HepG2 (cell line): Measurements from ENCODE around the gene HERC5. TPM values are rescaled to one million over a fixed set of nuclear protein-coding genes. Genes with fewer than 3 reads are reported as not detected.

Experiments
- ERF ChIP-seq: IDR thresholded peaks from 2 replicates; pipeline ENCODE4 v1.6.1; 2018; ENCODE audit warnings: missing biosample characterization, missing genetic modification reagents
- HDAC1 ChIP-seq: sonication (generic); formaldehyde crosslinking; IDR thresholded peaks from 2 replicates; pipeline ENCODE4 v1.5.1; 2020; ENCODE audit warnings: mild to moderate bottlenecking, missing genetic modification reagents
- HOXA5 ChIP-seq: sonication (generic); formaldehyde crosslinking; IDR thresholded peaks from 2 replicates; pipeline ENCODE4 v1.4.0; 2020; ENCODE audit warnings: missing genetic modification reagents
- ISL2 ChIP-seq: sonication (generic); formaldehyde crosslinking; IDR thresholded peaks from 2 replicates; pipeline ENCODE4 v1.5.0; 2020; ENCODE audit warnings: missing genetic modification reagents
- LCORL ChIP-seq, 2 experiments: fragments of 450-650 bp in 1 of 2; sonication (generic) in 1 of 2; formaldehyde crosslinking in 1 of 2; IDR thresholded peaks; 2 replicates each; pipeline versions ENCODE4 v1.5.0 to v1.6.1; 2017 to 2020; ENCODE audit warnings: antibody characterized with exemption in 1 of 2, missing genetic modification reagents in 1 of 2
- NAIF1 ChIP-seq: sonication (generic); formaldehyde crosslinking; IDR thresholded peaks from 2 replicates; pipeline ENCODE4 v1.5.0; 2020; ENCODE audit warnings: mild to moderate bottlenecking, missing genetic modification reagents, borderline replicate concordance
- POGK ChIP-seq: sonication (generic); formaldehyde crosslinking; conservative IDR thresholded peaks from 2 replicates; pipeline ENCODE4 v1.8.0; 2022; ENCODE audit warnings: mild to moderate bottlenecking, moderate library complexity, missing genetic modification reagents
- REPIN1 ChIP-seq: sonication (generic); formaldehyde crosslinking; IDR thresholded peaks from 2 replicates; pipeline ENCODE4 v1.8.0; 2022; ENCODE audit warnings: missing genetic modification reagents, low read depth, mild to moderate bottlenecking, borderline replicate concordance
- SKI ChIP-seq: fragments of 450-650 bp; IDR thresholded peaks from one replicate; pipeline ENCODE4 v1.6.1; 2018; ENCODE audit warnings: mild to moderate bottlenecking; ENCODE audit not compliant: partially characterized antibody
- SOX13 ChIP-seq, 3 experiments: fragments of 450-650 bp in 1 of 3; sonication (generic) in 1 of 3; formaldehyde crosslinking in 1 of 3; IDR thresholded peaks in 2 of 3; conservative IDR thresholded peaks in 1 of 3; 2 replicates each; pipeline versions ENCODE4 v1.5.0 to v1.6.1; 2016 to 2020; ENCODE audit warnings: antibody characterized with exemption in 1 of 3, mild to moderate bottlenecking in 1 of 3, missing compliant biosample characterization in 1 of 3, missing genetic modification reagents in 1 of 3, moderate library complexity in 1 of 3
- USF2 ChIP-seq, 2 experiments: sonication (generic) in 1 of 2; formaldehyde crosslinking in 1 of 2; IDR thresholded peaks; 2 replicates each; pipeline versions ENCODE4 v1.5.1 to v1.6.1; 2011 to 2020; ENCODE audit warnings: borderline replicate concordance in 1 of 2, low read depth in 1 of 2, low read length in 1 of 2, mild to moderate bottlenecking in 1 of 2, missing genetic modification reagents in 1 of 2, moderate library complexity in 1 of 2
- ZFAT ChIP-seq: sonication (generic); formaldehyde crosslinking; conservative IDR thresholded peaks from 2 replicates; pipeline ENCODE4 v1.8.1; 2023; ENCODE audit warnings: missing genetic modification reagents, inconsistent platforms
- ZMYM4 ChIP-seq: sonication (generic); formaldehyde crosslinking; IDR thresholded peaks from 2 replicates; pipeline ENCODE4 v1.8.1; 2023; ENCODE audit warnings: mild to moderate bottlenecking, missing genetic modification reagents
- ZNF547 ChIP-seq: sonication (generic); formaldehyde crosslinking; IDR thresholded peaks from 2 replicates; pipeline ENCODE4 v1.5.1; 2020; ENCODE audit warnings: mild to moderate bottlenecking, missing genetic modification reagents
- ZNF616 ChIP-seq: sonication (generic); formaldehyde crosslinking; IDR thresholded peaks from 2 replicates; pipeline ENCODE4 v1.5.0; 2020; ENCODE audit warnings: low read depth, mild to moderate bottlenecking, missing genetic modification reagents
- polyA plus RNA-seq, 8 experiments: library from polyadenylated mRNA; depleted of rRNA in 3 of 8; stranded (reverse) in 7 of 8; unstranded in 1 of 8; fragments of >200 nt; fragmentation: Illumina TruSeq in 4 of 8; extraction: Trizol in 4 of 8; gene quantifications; 2 replicates each; pipeline versions ENCODE4 v1.2.1 to v1.2.3, GENCODE V29; 2011 to 2016; ENCODE audit warnings: low read depth in 4 of 8, missing spikeins in 1 of 8, mixed read lengths in 1 of 8; ENCODE audit not compliant: insufficient read depth in 1 of 8
- total RNA-seq, 5 experiments: library from RNA; depleted of rRNA; stranded (reverse); fragments of >200 nt; fragmentation: Illumina TruSeq; extraction: Trizol; gene quantifications; 2 replicates each; pipeline ENCODE4 v1.2.3, GENCODE V29; 2016; ENCODE audit warnings: low read depth in 1 of 5
- TF ChIP-seq, protein P1 (sequence below): sonication (generic); formaldehyde crosslinking; IDR thresholded peaks from 2 replicates; pipeline ENCODE4 v1.8.0; 2022; ENCODE audit warnings: mild to moderate bottlenecking, missing genetic modification reagents; ENCODE audit not compliant: insufficient replicate concordance
- TF ChIP-seq, protein P2 (sequence below): sonication (generic); formaldehyde crosslinking; IDR thresholded peaks from 2 replicates; pipeline ENCODE4 v1.8.1; 2022; ENCODE audit warnings: mild to moderate bottlenecking, missing genetic modification reagents
- TF ChIP-seq, protein P3 (sequence below): sonication (generic); formaldehyde crosslinking; IDR thresholded peaks from 2 replicates; pipeline ENCODE4 v1.4.0; 2020; ENCODE audit warnings: missing genetic modification reagents

The HERC5 gene
- total and polyA plus RNA-seq, 2 of the 13 experiments (the other 11 are each of a cell fraction or from before 2014, with no cell fraction given) = 0.13 to 0.33 TPM

DNA sequence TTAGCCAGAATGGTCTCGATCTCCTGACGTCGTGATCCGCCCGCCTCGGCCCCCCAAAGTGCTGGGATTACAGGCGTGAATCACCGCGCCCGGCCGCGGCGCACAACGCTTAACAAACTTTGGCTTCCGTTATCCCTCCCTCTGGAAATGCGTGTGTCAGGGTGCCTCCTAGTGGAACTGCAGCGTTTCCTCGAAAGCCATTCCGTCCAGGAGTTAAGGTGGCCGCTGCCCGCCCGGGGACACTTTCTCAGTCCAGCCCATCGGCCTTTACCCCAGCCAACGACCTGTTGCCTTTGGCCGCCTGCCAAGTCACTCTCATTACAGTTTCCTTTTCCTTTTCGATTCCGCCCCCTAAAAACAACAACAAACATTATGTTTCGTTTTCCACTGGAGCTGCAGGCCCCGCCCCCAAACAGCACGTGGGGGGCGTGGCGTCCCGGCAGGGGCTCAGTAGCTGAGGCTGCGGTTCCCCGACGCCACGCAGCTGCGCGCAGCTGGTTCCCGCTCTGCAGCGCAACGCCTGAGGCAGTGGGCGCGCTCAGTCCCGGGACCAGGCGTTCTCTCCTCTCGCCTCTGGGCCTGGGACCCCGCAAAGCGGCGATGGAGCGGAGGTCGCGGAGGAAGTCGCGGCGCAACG, at the start of gene HERC5 (continued):
- peak; percentile 55; the same call in 1 of the 2 replicates for TF ChIP-seq POGK
- peak; percentile 37; the same call in 1 of the 2 replicates for TF ChIP-seq HOXA5 (CRISPR knock-in tag)
- TF ChIP-seq ERF (CRISPR knock-in tag) = peak; percentile 43; the same call in 1 of the 2 replicates
- TF ChIP-seq NAIF1 (CRISPR knock-in tag) = no peak
- TF ChIP-seq REPIN1 (CRISPR knock-in tag) = 0 out of 2 replicates have a peak, but pooled peaks have one; percentile 20
- TF ChIP-seq LCORL (IDR thresholded peaks at IDR 0.05) = peak; percentile 68
- TF ChIP-seq LCORL (CRISPR knock-in tag; IDR thresholded peaks at IDR 0.05) = peak; percentile 73; the same call in 1 of the 2 replicates
- 0 out of 2 replicates have a peak, but pooled peaks have one; percentile 36 for TF ChIP-seq ZNF547 (CRISPR knock-in tag)
- peak; percentile 54 for TF ChIP-seq ZMYM4 (CRISPR knock-in tag)
- TF ChIP-seq USF2 (IDR thresholded peaks at IDR 0.05; ENCODE audit: low read depth, low read length) = no peak
- peak; percentile 76; the same call in 1 of the 2 replicates for TF ChIP-seq USF2 (CRISPR knock-in tag; IDR thresholded peaks at IDR 0.05; ENCODE audit: borderline replicate concordance)
- no peak for TF ChIP-seq SOX13 (IDR thresholded peaks at IDR 0.05)
- TF ChIP-seq SOX13 (CRISPR knock-in tag; conservative IDR thresholded peaks at IDR 0.05 in 1 of 2, IDR thresholded peaks at IDR 0.05 in 1 of 2) = peak in 1 of 2 experiments; percentile 27; a peak in 1 of 4 replicates
- TF ChIP-seq ISL2 (CRISPR knock-in tag) = peak; percentile 49; the same call in 1 of the 2 replicates
- TF ChIP-seq, protein P1, sequence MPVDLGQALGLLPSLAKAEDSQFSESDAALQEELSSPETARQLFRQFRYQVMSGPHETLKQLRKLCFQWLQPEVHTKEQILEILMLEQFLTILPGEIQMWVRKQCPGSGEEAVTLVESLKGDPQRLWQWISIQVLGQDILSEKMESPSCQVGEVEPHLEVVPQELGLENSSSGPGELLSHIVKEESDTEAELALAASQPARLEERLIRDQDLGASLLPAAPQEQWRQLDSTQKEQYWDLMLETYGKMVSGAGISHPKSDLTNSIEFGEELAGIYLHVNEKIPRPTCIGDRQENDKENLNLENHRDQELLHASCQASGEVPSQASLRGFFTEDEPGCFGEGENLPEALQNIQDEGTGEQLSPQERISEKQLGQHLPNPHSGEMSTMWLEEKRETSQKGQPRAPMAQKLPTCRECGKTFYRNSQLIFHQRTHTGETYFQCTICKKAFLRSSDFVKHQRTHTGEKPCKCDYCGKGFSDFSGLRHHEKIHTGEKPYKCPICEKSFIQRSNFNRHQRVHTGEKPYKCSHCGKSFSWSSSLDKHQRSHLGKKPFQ (CRISPR knock-in tag) = peak; percentile 68
- TF ChIP-seq, protein P2, sequence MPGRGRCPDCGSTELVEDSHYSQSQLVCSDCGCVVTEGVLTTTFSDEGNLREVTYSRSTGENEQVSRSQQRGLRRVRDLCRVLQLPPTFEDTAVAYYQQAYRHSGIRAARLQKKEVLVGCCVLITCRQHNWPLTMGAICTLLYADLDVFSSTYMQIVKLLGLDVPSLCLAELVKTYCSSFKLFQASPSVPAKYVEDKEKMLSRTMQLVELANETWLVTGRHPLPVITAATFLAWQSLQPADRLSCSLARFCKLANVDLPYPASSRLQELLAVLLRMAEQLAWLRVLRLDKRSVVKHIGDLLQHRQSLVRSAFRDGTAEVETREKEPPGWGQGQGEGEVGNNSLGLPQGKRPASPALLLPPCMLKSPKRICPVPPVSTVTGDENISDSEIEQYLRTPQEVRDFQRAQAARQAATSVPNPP = peak; percentile 30; the same call in 1 of the 2 replicates
- peak; percentile 80 for TF ChIP-seq SKI
- TF ChIP-seq HDAC1 (CRISPR knock-in tag) = peak; percentile 62
- no peak for TF ChIP-seq ZFAT (CRISPR knock-in tag)
- TF ChIP-seq, protein P3, sequence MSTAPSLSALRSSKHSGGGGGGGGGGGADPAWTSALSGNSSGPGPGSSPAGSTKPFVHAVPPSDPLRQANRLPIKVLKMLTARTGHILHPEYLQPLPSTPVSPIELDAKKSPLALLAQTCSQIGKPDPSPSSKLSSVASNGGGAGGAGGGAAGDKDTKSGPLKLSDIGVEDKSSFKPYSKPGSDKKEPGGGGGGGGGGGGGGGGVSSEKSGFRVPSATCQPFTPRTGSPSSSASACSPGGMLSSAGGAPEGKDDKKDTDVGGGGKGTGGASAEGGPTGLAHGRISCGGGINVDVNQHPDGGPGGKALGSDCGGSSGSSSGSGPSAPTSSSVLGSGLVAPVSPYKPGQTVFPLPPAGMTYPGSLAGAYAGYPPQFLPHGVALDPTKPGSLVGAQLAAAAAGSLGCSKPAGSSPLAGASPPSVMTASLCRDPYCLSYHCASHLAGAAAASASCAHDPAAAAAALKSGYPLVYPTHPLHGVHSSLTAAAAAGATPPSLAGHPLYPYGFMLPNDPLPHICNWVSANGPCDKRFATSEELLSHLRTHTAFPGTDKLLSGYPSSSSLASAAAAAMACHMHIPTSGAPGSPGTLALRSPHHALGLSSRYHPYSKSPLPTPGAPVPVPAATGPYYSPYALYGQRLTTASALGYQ (CRISPR knock-in tag) = peak; percentile 84
- no peak for TF ChIP-seq ZNF616 (CRISPR knock-in tag)
